ENCODE data around the gene ACADVL. TPM values are rescaled to one million over a fixed set of nuclear protein-coding genes. Genes with fewer than 3 reads are reported as not detected.
A peak's percentile ranks its signal among the peaks of the same experiment; 100 is the strongest.

The ACADVL gene
- total and polyA plus RNA-seq, 4 donors: 185 to 1,301 (median 1,109) TPM

- 49% methylated on average over 4 of the region's 4 CpGs for WGBS
- Histone ChIP-seq H3K27me3 (ENCODE audit: control insufficient read depth in 4 of 4, insufficient read depth in 4 of 4, low read length in 3 of 4) (no peaks in the 10 kb centered on the region), H3K4me3 (ENCODE audit: low read depth in 1 of 3, low read length in 3 of 3) (peak overlapping the region; percentile 63 to 68 (median 65)), H3K36me3 (ENCODE audit: control insufficient read depth in 4 of 4, insufficient read depth in 3 of 4, low read depth in 1 of 4, low read length in 3 of 4) (peaks cover 0 to 10% (median 6%) of the 10 kb centered on the region in 4 donors), H3K4me1 (ENCODE audit: control insufficient read depth in 4 of 4, insufficient read depth in 4 of 4, low read length in 3 of 4) (peaks cover 13 to 53% (median 32%) of the 10 kb centered on the region in 4 donors), H3K27ac (ENCODE audit: low read depth in 1 of 2, low read length in 2 of 2) (peak overlapping the region; percentile 83 to 87), H3K9ac (ENCODE audit: low read depth in 1 of 2, low read length in 2 of 2) (peak overlapping the region; percentile 72 to 78), H3K9me3 (ENCODE audit: control insufficient read depth in 4 of 4, low read length in 3 of 4) (no peaks in the 10 kb centered on the region)
- TF ChIP-seq TAF1 (conservative IDR thresholded peaks at IDR 0.05): no peak
- TF ChIP-seq RAD21 (IDR thresholded peaks at IDR 0.05): no peak
- no peak for TF ChIP-seq GABPA (IDR thresholded peaks at IDR 0.05 in 1 of 2, conservative IDR thresholded peaks at IDR 0.05 in 1 of 2)
- TF ChIP-seq FOXA1 (IDR thresholded peaks at IDR 0.05): no peak
- TF ChIP-seq, protein P1, sequence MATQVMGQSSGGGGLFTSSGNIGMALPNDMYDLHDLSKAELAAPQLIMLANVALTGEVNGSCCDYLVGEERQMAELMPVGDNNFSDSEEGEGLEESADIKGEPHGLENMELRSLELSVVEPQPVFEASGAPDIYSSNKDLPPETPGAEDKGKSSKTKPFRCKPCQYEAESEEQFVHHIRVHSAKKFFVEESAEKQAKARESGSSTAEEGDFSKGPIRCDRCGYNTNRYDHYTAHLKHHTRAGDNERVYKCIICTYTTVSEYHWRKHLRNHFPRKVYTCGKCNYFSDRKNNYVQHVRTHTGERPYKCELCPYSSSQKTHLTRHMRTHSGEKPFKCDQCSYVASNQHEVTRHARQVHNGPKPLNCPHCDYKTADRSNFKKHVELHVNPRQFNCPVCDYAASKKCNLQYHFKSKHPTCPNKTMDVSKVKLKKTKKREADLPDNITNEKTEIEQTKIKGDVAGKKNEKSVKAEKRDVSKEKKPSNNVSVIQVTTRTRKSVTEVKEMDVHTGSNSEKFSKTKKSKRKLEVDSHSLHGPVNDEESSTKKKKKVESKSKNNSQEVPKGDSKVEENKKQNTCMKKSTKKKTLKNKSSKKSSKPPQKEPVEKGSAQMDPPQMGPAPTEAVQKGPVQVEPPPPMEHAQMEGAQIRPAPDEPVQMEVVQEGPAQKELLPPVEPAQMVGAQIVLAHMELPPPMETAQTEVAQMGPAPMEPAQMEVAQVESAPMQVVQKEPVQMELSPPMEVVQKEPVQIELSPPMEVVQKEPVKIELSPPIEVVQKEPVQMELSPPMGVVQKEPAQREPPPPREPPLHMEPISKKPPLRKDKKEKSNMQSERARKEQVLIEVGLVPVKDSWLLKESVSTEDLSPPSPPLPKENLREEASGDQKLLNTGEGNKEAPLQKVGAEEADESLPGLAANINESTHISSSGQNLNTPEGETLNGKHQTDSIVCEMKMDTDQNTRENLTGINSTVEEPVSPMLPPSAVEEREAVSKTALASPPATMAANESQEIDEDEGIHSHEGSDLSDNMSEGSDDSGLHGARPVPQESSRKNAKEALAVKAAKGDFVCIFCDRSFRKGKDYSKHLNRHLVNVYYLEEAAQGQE (IDR thresholded peaks at IDR 0.05): no peak
- TF ChIP-seq RXRA (IDR thresholded peaks at IDR 0.05): no peak
- TF ChIP-seq SP1 (IDR thresholded peaks at IDR 0.05): no peak
- TF ChIP-seq EGR1 (IDR thresholded peaks at IDR 0.05; ENCODE audit: low read depth in 2 of 2): no peak
- TF ChIP-seq, protein P2, sequence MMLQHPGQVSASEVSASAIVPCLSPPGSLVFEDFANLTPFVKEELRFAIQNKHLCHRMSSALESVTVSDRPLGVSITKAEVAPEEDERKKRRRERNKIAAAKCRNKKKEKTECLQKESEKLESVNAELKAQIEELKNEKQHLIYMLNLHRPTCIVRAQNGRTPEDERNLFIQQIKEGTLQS (IDR thresholded peaks at IDR 0.05): no peak
- TF ChIP-seq HNF4A (conservative IDR thresholded peaks at IDR 0.05): no peak
- no peak for TF ChIP-seq MAX (IDR thresholded peaks at IDR 0.05)
- TF ChIP-seq NR2F2 (IDR thresholded peaks at IDR 0.05): no peak
- TF ChIP-seq, protein P3, sequence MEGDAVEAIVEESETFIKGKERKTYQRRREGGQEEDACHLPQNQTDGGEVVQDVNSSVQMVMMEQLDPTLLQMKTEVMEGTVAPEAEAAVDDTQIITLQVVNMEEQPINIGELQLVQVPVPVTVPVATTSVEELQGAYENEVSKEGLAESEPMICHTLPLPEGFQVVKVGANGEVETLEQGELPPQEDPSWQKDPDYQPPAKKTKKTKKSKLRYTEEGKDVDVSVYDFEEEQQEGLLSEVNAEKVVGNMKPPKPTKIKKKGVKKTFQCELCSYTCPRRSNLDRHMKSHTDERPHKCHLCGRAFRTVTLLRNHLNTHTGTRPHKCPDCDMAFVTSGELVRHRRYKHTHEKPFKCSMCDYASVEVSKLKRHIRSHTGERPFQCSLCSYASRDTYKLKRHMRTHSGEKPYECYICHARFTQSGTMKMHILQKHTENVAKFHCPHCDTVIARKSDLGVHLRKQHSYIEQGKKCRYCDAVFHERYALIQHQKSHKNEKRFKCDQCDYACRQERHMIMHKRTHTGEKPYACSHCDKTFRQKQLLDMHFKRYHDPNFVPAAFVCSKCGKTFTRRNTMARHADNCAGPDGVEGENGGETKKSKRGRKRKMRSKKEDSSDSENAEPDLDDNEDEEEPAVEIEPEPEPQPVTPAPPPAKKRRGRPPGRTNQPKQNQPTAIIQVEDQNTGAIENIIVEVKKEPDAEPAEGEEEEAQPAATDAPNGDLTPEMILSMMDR (IDR thresholded peaks at IDR 0.05; ENCODE audit: low read depth, low read length, missing input control): no peak
- TF ChIP-seq JUND (IDR thresholded peaks at IDR 0.05): no peak
- TF ChIP-seq, protein P4, sequence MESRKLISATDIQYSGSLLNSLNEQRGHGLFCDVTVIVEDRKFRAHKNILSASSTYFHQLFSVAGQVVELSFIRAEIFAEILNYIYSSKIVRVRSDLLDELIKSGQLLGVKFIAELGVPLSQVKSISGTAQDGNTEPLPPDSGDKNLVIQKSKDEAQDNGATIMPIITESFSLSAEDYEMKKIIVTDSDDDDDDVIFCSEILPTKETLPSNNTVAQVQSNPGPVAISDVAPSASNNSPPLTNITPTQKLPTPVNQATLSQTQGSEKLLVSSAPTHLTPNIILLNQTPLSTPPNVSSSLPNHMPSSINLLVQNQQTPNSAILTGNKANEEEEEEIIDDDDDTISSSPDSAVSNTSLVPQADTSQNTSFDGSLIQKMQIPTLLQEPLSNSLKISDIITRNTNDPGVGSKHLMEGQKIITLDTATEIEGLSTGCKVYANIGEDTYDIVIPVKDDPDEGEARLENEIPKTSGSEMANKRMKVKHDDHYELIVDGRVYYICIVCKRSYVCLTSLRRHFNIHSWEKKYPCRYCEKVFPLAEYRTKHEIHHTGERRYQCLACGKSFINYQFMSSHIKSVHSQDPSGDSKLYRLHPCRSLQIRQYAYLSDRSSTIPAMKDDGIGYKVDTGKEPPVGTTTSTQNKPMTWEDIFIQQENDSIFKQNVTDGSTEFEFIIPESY (IDR thresholded peaks at IDR 0.05): no peak
- no peak for TF ChIP-seq YY1 (IDR thresholded peaks at IDR 0.05)
- no peak for TF ChIP-seq HNF4G (IDR thresholded peaks at IDR 0.05)
- no peak for TF ChIP-seq FOXA2 (IDR thresholded peaks at IDR 0.05)
- no peak for DNase-seq (ENCODE audit: low spot score)
Measured at GRCh38 chr17:7260151-7260550, 40.4 kb downstream of the ACADVL start.

Measured in liver (tissue), 9 donors.